NB4 (cell line): Measurements from ENCODE around the gene H1-8.

ENCODE experiments used
- DNase-seq: peaks from one replicate; pipeline ENCODE4 v3.0.0; 2010; ENCODE audit warnings: low read depth
- H3K4me3 ChIP-seq: one replicate; pipeline ENCODE4 v1.5.1; 2011; ENCODE audit warnings: mild to moderate bottlenecking, low read depth, low read length, moderate library complexity
- MYC ChIP-seq: IDR thresholded peaks from 2 replicates; pipeline ENCODE4 v1.6.1; 2011; ENCODE audit warnings: low read depth, low read length
- POLR2A ChIP-seq: IDR thresholded peaks from 2 replicates; pipeline ENCODE4 v1.6.1; 2011; ENCODE audit warnings: mild to moderate bottlenecking; ENCODE audit not compliant: insufficient read length; ENCODE audit errors: extremely low read depth
- TF ChIP-seq, protein P1 (sequence below): IDR thresholded peaks from one replicate; pipeline ENCODE4 v1.5.1; 2012; ENCODE audit warnings: low read depth, low read length
- TF ChIP-seq, protein P2 (sequence below): IDR thresholded peaks from 2 replicates; pipeline ENCODE4 v1.6.1; 2011; ENCODE audit warnings: low read depth, low read length

Gene H1-8

GRCh38 chr3:129565902-129566301 is 22.9 kb downstream of the H1-8 start:
- TF ChIP-seq, protein P1, sequence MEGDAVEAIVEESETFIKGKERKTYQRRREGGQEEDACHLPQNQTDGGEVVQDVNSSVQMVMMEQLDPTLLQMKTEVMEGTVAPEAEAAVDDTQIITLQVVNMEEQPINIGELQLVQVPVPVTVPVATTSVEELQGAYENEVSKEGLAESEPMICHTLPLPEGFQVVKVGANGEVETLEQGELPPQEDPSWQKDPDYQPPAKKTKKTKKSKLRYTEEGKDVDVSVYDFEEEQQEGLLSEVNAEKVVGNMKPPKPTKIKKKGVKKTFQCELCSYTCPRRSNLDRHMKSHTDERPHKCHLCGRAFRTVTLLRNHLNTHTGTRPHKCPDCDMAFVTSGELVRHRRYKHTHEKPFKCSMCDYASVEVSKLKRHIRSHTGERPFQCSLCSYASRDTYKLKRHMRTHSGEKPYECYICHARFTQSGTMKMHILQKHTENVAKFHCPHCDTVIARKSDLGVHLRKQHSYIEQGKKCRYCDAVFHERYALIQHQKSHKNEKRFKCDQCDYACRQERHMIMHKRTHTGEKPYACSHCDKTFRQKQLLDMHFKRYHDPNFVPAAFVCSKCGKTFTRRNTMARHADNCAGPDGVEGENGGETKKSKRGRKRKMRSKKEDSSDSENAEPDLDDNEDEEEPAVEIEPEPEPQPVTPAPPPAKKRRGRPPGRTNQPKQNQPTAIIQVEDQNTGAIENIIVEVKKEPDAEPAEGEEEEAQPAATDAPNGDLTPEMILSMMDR: no peak
- TF ChIP-seq, protein P2, sequence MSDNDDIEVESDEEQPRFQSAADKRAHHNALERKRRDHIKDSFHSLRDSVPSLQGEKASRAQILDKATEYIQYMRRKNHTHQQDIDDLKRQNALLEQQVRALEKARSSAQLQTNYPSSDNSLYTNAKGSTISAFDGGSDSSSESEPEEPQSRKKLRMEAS: no peak
- TF ChIP-seq POLR2A: no peak
- no peak for TF ChIP-seq MYC
- no peak overlapping the region for H3K4me3 ChIP-seq
- DNase-seq: no peak

DNA sequence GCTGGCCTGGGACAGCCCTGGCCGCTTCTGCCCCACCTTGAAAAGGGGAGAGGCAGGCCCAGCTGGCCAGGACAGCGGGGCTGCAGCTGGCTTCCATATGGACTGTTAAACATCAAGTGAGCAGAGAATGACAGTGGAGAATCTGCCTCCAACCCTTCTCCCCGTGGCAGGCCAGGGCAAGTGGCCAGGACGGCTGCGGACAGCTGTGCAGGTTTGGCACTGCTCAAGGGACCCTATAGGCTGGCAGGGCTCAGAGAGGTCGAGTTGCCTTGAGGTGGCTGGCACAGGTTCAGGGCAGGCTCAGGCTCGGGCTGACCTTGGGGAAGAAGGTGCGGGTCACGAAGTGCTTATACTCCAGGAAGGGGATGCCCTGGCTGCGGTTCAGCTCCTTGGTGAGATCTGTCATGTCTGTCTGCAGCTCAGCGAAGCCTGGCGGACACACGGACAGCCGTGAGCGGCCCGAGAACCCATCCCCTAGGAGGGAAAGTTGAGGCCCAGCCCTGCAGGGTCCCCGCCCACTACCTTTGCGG is 24.3 kb downstream of the H1-8 start:
- TF ChIP-seq, protein P1: no peak
- TF ChIP-seq, protein P2: no peak
- TF ChIP-seq POLR2A (no peak), MYC (no peak)
- H3K4me3 ChIP-seq: no peak overlapping the region
- DNase-seq: no peak

DNA sequence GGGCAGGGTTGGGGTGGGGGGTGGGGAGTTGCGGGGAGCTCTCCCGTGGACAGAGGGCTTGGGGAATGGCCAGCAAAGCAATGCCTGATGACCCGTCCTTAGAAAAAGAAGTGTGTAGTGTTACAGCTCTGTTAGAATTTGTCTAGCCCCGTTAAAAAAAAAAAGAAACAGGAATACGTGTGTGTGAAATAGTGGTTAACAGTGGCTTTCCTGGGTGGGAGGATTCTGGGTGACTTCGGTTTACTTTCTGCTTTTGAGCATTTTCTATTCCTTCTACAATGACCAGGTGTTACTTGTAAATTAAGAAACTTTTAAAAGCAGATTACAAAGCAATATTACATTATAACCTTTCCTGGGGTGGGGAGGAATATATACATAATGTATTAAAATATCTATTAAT is 25.0 kb downstream of the H1-8 start:
- no peak overlapping the region for H3K4me3 ChIP-seq
- TF ChIP-seq, protein P2: no peak
- TF ChIP-seq, protein P1: no peak

GRCh38 chr3:129569856-129570255 is 26.9 kb downstream of the H1-8 start:
- no peak overlapping the region for H3K4me3 ChIP-seq
- TF ChIP-seq POLR2A (no peak), MYC (no peak)
- TF ChIP-seq, protein P2: no peak
- TF ChIP-seq, protein P1: no peak
- DNase-seq: no peak

More for the DNA sequence above, 25.0 kb downstream of the H1-8 start:
- DNase-seq: no peak

DNA sequence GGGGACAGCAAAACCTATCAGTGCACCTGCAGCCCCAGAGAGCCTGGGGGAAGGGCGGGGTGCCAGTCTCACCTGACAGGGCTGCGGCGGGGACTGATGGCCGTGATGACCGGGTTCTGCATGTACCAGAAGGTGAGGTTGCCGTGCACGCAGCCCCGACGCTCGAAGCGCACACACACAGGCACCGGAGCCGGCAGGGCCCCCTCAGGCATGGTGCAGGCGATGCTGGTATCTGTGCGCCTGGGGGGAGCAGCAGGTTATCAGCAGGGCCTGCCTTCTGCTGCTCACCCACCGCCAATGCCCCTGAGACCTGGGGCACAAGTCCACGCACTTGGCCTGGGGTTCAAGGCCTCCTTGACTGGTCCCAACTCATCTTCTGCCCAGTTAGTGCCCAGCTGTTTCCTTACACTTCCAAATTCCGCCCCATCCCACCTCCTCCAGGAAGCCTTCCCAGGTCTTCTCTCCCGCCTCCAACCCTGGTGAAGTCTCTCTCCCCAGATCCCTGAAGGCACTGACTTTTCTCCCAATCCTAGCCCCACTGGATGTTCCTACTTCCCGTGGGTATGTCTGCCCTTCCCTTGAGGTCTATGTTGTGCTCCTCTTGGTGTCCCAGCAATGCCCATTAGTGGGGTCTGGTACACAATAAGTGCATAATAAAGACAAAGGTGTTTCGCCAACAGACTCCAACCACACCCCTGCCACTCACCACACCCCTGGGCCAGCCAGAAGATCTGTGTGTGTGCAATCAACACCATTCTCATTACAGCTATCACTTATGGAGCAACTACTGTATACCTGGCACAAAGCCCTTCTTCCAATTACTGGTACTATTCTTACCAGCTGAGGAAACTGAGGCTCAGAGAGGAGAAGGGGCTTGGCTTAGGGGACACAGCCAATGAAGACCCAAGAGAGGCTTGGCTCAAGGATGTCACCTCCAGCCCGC is 28.9 kb downstream of the H1-8 start:
- DNase-seq: no peak
- H3K4me3 ChIP-seq: no peak overlapping the region

More for the DNA sequence above, 28.9 kb downstream of the H1-8 start:
- TF ChIP-seq, protein P1: no peak
- no peak for TF ChIP-seq MYC
- TF ChIP-seq POLR2A: no peak
- TF ChIP-seq, protein P2: no peak
